A549 (cell line): ENCODE results near the gene SIVA1.

Experiments used
- CEBPB ChIP-seq, 2 experiments: fragments of >200 bp in 1 of 2; sonication (Bioruptor Twin) in 1 of 2; formaldehyde crosslinking in 1 of 2; IDR thresholded peaks; 2 replicates each; pipeline ENCODE4 v1.6.1; 2012 to 2016
- CHD4 ChIP-seq: fragments of 200-600 bp; sonication (generic); IDR thresholded peaks from 2 replicates; pipeline ENCODE4 v1.6.1; 2016; ENCODE audit warnings: antibody characterized with exemption, mild to moderate bottlenecking, borderline replicate concordance
- EP300 ChIP-seq, 2 experiments: fragments of >200 bp; sonication (Bioruptor Twin); formaldehyde crosslinking; IDR thresholded peaks; 2 replicates in 1 of 2; 3 replicates in 1 of 2; pipeline ENCODE4 v1.6.1; 2016 to 2017
- ESRRA ChIP-seq: fragments of 150-350 bp; IDR thresholded peaks from 2 replicates; pipeline ENCODE4 v1.6.1; 2014; ENCODE audit warnings: mild to moderate bottlenecking, low read length, borderline replicate concordance
- FOSL2 ChIP-seq, 2 experiments: fragments of 450-650 bp in 1 of 2; fragments of >200 bp in 1 of 2; sonication (Bioruptor Twin) in 1 of 2; formaldehyde crosslinking; IDR thresholded peaks; 2 replicates each; pipeline versions ENCODE4 v1.5.0 to v1.6.1; 2016 to 2020; ENCODE audit warnings: mild to moderate bottlenecking in 1 of 2, moderate library complexity in 1 of 2
- HDAC2 ChIP-seq: fragments of 200-600 bp; sonication (generic); IDR thresholded peaks from 2 replicates; pipeline ENCODE4 v1.6.1; 2016
- KDM5A ChIP-seq: fragments of 200-600 bp; sonication (generic); IDR thresholded peaks from 2 replicates; pipeline ENCODE4 v1.6.1; 2016; ENCODE audit warnings: antibody characterized with exemption, mild to moderate bottlenecking
- MAFK ChIP-seq: fragments of 450-650 bp; IDR thresholded peaks from 2 replicates; pipeline ENCODE4 v1.6.1; 2014; ENCODE audit not compliant: partially characterized antibody
- POLR2A ChIP-seq: IDR thresholded peaks from 2 replicates; pipeline ENCODE4 v1.6.1; 2012; ENCODE audit warnings: mild to moderate bottlenecking, low read length
- TP53 ChIP-seq: fragments of 250-450 bp; sonication (Bioruptor Pico); IDR thresholded peaks from 2 replicates; pipeline ENCODE4 v1.5.0; 2021; ENCODE audit warnings: mild to moderate bottlenecking, moderate library complexity
- USF2 ChIP-seq: fragments of 450-650 bp; IDR thresholded peaks from 2 replicates; pipeline ENCODE4 v1.6.1; 2014; ENCODE audit warnings: antibody characterized with exemption
- TF ChIP-seq, protein P1 (sequence below): fragments of >200 bp; sonication (Bioruptor Twin); formaldehyde crosslinking; IDR thresholded peaks from 3 replicates; pipeline ENCODE4 v1.5.1; 2016
- TF ChIP-seq, protein P2 (sequence below): fragments of 200-600 bp; sonication (generic); IDR thresholded peaks from 2 replicates; pipeline ENCODE4 v1.6.1; 2016; ENCODE audit warnings: antibody characterized with exemption, mild to moderate bottlenecking, moderate library complexity

DNA sequence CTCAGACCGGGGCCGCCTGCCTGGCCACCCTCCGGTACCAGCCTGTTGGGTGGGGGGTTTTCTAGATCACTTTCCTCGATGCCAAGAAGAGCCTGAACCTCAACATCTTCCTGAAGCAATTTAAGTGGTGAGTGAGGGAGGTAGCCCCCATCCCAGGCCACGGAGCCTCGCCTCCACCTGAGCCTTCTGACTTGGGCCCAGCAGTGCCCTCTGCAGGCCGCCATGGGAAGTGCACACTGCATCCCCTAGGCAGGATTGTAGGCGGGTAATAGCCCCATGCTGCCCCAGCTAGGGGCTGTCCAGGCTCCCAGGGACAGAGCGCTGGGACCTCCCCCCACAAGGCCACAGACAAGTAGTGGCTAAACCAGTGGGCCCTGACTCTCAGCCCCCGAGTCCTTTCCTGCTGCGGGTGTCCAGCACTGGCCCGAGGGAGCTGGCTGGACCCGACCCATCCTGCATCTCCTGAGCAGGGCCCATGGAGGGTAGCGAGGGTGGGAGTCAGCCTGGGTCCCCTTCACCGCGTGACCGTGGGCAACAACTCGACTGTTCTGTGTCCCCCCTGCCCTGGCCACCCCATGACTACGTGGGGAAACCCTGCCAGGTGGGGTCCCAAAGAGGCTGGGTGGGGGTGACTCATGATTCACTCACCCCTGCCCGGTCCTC, 44.2 kb upstream of the SIVA1 start:
- TF ChIP-seq, protein P1, sequence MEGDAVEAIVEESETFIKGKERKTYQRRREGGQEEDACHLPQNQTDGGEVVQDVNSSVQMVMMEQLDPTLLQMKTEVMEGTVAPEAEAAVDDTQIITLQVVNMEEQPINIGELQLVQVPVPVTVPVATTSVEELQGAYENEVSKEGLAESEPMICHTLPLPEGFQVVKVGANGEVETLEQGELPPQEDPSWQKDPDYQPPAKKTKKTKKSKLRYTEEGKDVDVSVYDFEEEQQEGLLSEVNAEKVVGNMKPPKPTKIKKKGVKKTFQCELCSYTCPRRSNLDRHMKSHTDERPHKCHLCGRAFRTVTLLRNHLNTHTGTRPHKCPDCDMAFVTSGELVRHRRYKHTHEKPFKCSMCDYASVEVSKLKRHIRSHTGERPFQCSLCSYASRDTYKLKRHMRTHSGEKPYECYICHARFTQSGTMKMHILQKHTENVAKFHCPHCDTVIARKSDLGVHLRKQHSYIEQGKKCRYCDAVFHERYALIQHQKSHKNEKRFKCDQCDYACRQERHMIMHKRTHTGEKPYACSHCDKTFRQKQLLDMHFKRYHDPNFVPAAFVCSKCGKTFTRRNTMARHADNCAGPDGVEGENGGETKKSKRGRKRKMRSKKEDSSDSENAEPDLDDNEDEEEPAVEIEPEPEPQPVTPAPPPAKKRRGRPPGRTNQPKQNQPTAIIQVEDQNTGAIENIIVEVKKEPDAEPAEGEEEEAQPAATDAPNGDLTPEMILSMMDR, result peak; percentile 84
- TF ChIP-seq, protein P2, sequence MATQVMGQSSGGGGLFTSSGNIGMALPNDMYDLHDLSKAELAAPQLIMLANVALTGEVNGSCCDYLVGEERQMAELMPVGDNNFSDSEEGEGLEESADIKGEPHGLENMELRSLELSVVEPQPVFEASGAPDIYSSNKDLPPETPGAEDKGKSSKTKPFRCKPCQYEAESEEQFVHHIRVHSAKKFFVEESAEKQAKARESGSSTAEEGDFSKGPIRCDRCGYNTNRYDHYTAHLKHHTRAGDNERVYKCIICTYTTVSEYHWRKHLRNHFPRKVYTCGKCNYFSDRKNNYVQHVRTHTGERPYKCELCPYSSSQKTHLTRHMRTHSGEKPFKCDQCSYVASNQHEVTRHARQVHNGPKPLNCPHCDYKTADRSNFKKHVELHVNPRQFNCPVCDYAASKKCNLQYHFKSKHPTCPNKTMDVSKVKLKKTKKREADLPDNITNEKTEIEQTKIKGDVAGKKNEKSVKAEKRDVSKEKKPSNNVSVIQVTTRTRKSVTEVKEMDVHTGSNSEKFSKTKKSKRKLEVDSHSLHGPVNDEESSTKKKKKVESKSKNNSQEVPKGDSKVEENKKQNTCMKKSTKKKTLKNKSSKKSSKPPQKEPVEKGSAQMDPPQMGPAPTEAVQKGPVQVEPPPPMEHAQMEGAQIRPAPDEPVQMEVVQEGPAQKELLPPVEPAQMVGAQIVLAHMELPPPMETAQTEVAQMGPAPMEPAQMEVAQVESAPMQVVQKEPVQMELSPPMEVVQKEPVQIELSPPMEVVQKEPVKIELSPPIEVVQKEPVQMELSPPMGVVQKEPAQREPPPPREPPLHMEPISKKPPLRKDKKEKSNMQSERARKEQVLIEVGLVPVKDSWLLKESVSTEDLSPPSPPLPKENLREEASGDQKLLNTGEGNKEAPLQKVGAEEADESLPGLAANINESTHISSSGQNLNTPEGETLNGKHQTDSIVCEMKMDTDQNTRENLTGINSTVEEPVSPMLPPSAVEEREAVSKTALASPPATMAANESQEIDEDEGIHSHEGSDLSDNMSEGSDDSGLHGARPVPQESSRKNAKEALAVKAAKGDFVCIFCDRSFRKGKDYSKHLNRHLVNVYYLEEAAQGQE, result no peak
- TF ChIP-seq KDM5A (no peak), POLR2A (no peak), TP53 (no peak), USF2 (no peak), HDAC2 (no peak), FOSL2 (IDR thresholded peaks at IDR 0.05) (no peak), FOSL2 (CRISPR knock-in tag; IDR thresholded peaks at IDR 0.05) (no peak), ESRRA (no peak), CEBPB (IDR thresholded peaks at IDR 0.05) (no peak), CHD4 (no peak), MAFK (no peak), EP300 (IDR thresholded peaks at IDR 0.05) (no peak)
